Omental fat pad (tissue), 4 donors: ENCODE data around the gene PRKCB. TPM values are rescaled to one million over a fixed set of nuclear protein-coding genes. Genes with fewer than 3 reads are reported as not detected.

Experiments
- ATAC-seq: fragments of 150-250 bp; one replicate; pipeline ENCODE4 v1.9.1; 2016; ENCODE audit warnings: mild to moderate bottlenecking, moderate library complexity; ENCODE audit not compliant: low FRiP score
- DNase-seq: peaks from one replicate; pipeline ENCODE4 v3.0.0-alpha.2; 2019; ENCODE audit warnings: low spot score
- total RNA-seq, 4 donors: library from RNA; depleted of rRNA; stranded (reverse); fragments of >200 nt; gene quantifications; one replicate each; pipeline ENCODE4 v1.1.0, GENCODE V29; 2016
- TF ChIP-seq, protein P1 (sequence below), 3 donors: fragments of 450-650 bp; IDR thresholded peaks; one replicate each; pipeline ENCODE4 v1.5.1; 2016 to 2017; ENCODE audit warnings: antibody characterized with exemption in 3 of 3, mild to moderate bottlenecking in 3 of 3, moderate library complexity in 2 of 3

Gene PRKCB
- total RNA-seq, 4 donors from 2014 or later: 5.3 to 18.6 (median 11.1) TPM

DNA sequence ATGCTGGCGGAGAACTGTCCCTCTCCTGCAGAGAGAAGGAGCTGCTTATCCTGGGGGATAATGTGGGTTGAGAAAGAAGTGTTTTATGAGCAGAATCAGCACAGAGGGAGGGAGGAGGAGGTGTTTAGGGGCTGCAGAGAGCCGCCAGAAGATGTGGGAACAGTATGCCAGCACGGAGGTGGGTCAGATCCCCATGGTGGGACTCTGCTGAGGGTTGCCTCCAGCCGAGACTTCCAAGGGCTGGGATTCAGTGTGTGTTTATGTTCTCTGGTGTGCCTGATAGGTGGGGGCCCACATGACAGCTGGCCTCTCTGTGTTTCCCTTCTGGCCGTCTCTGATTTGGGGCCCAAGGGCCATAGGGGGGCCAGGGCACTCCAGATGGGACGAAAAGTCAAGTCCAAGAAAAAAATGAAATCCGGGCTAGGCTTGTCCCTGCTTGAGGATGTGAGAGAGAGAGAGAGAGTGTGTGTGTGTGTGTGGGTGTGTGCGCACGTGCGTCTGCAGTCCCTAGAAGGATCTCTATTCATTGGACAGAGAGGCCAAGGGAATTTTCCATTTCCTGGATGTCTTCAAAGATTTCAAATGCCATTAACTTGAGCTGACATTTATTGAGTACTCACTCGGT lies 21.6 kb downstream of the PRKCB start:
- DNase-seq: no peak
- ATAC-seq: no peak

DNA sequence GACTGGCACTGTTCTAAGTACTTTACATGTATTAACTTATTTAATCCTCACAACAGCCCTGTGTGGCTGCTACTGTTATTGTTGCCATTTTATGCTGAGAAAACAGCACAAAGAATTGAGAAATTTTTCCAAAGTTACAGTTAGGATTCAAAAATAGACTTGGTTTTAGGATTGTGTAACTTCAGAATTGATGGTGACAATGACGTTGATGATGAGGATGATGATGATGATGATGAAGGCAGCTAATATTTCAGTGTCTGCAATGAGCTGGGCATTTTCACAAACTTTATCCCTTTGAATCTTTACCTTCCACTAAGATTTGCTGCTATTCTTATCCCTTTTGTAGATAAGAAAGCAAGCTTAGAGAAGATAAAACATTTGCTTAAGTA lies 22.1 kb downstream of the PRKCB start:
- ATAC-seq: no peak
- no peak for DNase-seq
- TF ChIP-seq, protein P1, sequence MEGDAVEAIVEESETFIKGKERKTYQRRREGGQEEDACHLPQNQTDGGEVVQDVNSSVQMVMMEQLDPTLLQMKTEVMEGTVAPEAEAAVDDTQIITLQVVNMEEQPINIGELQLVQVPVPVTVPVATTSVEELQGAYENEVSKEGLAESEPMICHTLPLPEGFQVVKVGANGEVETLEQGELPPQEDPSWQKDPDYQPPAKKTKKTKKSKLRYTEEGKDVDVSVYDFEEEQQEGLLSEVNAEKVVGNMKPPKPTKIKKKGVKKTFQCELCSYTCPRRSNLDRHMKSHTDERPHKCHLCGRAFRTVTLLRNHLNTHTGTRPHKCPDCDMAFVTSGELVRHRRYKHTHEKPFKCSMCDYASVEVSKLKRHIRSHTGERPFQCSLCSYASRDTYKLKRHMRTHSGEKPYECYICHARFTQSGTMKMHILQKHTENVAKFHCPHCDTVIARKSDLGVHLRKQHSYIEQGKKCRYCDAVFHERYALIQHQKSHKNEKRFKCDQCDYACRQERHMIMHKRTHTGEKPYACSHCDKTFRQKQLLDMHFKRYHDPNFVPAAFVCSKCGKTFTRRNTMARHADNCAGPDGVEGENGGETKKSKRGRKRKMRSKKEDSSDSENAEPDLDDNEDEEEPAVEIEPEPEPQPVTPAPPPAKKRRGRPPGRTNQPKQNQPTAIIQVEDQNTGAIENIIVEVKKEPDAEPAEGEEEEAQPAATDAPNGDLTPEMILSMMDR (IDR thresholded peaks at IDR 0.05): no peak

More for the DNA sequence above, 21.6 kb downstream of the PRKCB start:
- TF ChIP-seq, protein P1 (IDR thresholded peaks at IDR 0.05): no peak

DNA sequence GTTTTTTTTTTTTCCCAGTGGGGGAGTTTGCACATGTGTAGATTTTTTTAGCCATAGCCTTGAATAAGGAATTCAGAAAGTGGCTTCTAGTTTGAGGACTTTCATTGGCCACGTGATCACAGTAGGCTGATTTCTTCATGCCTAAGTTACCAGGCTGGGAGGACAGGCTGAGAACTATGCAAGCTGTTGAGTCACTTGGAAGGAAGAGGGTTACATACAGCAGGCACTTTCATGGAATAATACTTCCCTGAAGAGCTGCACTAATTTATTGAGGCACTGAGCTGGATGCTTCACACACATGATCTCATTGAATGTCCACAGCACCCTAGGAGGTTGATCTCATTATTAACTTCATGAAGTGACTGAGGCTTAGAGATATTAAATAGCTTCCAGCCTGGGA lies 22.8 kb downstream of the PRKCB start:
- no peak for DNase-seq
- ATAC-seq: peak; percentile 68
- TF ChIP-seq, protein P1 (IDR thresholded peaks at IDR 0.05): no peak

DNA sequence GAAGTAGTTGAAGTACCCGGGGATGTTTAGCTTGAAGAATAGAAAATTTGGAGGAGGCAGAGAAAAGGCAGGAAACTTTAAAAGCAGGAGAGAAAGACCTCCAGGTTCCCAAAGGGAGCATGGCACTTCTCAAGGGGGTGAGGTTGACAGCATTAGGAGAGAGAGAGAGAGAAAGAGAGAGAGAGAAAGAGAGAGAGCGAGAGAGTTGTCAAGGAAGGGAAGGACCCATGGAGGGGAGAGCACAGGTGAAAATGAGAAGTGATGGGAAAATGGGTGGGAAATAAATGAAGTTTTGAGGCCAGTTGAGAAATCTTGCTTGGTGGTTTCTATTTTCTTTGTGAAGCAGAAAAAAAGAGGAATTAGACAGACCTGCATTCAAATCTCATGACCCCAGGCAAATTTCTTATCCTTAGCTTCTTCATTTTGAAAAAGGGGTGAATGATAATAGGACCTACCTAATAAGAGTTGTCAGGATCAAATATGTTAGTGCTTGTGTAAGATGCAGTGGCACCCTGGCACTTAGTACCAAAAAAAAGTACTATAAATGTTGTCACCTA lies 24.0 kb downstream of the PRKCB start:
- ATAC-seq: no peak
- no peak for DNase-seq
- TF ChIP-seq, protein P1 (IDR thresholded peaks at IDR 0.05): no peak

DNA sequence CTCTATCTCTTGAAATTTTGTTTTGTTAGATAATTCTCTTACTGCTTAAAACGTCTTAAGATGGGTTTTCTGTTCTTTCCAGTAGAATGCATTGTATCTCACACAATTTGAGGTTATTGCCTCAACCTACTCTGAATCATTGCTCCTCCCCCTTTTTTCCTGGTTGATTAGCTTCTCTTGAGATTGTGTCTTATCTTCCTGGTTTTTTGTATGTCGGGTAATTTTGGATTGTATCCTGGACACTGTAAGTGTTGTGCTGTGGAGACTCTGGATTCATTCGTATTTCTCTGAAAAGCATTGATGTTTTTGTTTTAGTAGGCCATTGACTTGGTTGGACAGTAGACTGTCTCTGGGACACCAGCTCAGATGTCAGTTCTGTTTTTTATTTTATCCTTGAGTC lies 26.1 kb downstream of the PRKCB start:
- TF ChIP-seq, protein P1 (IDR thresholded peaks at IDR 0.05): no peak
- ATAC-seq: no peak
- no peak for DNase-seq

DNA sequence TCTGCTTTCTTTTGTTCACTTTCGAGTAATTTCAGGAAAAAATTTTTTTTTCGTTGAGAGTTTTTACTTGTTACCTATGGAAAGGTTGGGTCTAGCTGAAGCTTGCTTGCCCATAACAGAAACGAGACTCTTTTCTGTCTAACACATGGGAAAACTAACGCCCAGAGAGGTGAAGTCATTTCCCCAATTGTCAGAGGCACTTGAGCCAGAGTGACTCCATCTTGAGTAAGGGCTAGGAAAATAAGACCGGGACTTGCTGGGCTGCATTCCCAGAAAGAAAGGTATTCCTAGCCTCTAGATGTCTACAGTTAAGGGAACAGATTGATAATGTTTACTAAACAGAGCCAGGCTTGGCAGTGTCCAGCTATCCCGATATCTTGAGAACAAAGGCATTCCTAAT lies 26.8 kb downstream of the PRKCB start:
- ATAC-seq (no peak), DNase-seq (no peak)
- TF ChIP-seq, protein P1 (IDR thresholded peaks at IDR 0.05): no peak
